ENCODE results near the gene NEDD8.

DNA sequence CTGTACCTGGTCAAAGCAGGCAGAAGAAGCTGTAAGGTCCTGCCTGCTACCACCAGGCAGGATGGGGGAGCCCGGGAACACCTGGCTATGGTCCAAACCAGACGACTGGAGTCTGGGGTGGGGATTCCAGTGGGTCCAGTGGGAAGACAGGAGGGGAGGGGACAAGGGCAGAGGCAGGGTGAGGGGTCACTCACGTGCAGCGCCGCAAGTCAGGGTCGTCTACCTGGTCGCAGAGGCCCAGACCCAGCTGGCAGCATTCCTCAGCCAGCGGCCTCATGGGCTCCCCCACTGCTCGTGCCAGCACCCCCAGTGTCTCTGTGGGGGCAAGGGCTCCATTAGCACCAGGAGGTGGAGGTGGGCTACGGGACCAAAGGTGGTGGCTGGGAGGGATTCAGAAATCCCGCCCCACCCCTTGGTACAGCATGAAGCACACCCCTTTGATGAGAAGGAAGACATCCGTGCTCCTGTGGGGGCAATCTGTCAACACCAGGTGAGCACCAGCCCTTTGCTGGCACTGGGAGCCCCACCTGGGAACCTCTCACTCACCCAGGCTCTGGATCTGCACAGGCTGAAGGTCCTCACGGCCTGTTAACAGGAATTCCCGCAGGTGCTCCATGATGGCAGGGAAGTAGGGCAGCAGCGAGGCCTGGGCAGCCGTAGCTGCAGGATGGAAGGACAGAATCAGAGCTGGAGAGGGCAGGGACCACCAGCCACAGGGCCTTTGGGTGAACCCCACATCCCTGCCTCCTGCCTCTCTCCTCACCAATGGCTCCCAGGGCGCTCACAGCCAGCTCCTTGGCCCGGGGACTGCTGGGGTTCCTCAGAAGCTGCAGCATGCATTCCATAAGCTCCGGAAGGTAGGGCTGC is 47.8 kb downstream of the NEDD8 start:
- TF ChIP-seq EZH2 (IDR thresholded peaks at IDR 0.05; ENCODE audit: borderline replicate concordance, low read depth, low read length, severe bottlenecking): no peak
- TF ChIP-seq, protein P1, sequence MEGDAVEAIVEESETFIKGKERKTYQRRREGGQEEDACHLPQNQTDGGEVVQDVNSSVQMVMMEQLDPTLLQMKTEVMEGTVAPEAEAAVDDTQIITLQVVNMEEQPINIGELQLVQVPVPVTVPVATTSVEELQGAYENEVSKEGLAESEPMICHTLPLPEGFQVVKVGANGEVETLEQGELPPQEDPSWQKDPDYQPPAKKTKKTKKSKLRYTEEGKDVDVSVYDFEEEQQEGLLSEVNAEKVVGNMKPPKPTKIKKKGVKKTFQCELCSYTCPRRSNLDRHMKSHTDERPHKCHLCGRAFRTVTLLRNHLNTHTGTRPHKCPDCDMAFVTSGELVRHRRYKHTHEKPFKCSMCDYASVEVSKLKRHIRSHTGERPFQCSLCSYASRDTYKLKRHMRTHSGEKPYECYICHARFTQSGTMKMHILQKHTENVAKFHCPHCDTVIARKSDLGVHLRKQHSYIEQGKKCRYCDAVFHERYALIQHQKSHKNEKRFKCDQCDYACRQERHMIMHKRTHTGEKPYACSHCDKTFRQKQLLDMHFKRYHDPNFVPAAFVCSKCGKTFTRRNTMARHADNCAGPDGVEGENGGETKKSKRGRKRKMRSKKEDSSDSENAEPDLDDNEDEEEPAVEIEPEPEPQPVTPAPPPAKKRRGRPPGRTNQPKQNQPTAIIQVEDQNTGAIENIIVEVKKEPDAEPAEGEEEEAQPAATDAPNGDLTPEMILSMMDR (IDR thresholded peaks at IDR 0.05; ENCODE audit: extremely low read depth in 1 of 2, insufficient read depth in 1 of 2, low read depth in 1 of 2, low read length in 2 of 2): no peak

Data from endothelial cell of umbilical vein (primary cell).